ENCODE data around the gene DCTN3. TPM values are rescaled to one million over a fixed set of nuclear protein-coding genes. Genes with fewer than 3 reads are reported as not detected.

The DCTN3 gene
- total and polyA plus RNA-seq, 2 experiments from 2014 or later = 130 to 148 TPM

- Histone ChIP-seq H4K20me1 (ENCODE audit: insufficient read depth) (no peaks in the 10 kb centered on the region), H3K4me3 (no peak overlapping the region), H3K79me2 (ENCODE audit: insufficient read depth) (no peaks in the 10 kb centered on the region), H3K9ac (no peak overlapping the region), H3K27me3 (replicated peaks; ENCODE audit: insufficient read depth) (peaks cover 62% of the 10 kb centered on the region), H3K9me3 (ENCODE audit: low read depth) (no peaks in the 10 kb centered on the region), H3K27ac (no peak overlapping the region), H3K4me1 (ENCODE audit: insufficient read depth) (no peaks in the 10 kb centered on the region), H2AFZ (no peak overlapping the region), H3K9me2 (ENCODE audit: insufficient read depth) (no peaks in the 10 kb centered on the region), H3K4me2 (ENCODE audit: unreplicated experiment) (no peak overlapping the region), H3K36me3 (ENCODE audit: low read depth) (no peaks in the 10 kb centered on the region), H3F3A (ENCODE audit: insufficient read depth) (no peaks in the 10 kb centered on the region)
- TF ChIP-seq EZH2phosphoT487 (IDR thresholded peaks at IDR 0.05; ENCODE audit: insufficient read depth, low read depth) (no peak), EZH2 (IDR thresholded peaks at IDR 0.05; ENCODE audit: insufficient read depth, poor library complexity, severe bottlenecking) (no peak)
- in situ Hi-C loops (cut with MboI) = no loop called here
- DNase-seq = no peak
- 64 to 69% methylated on average over 3 of the region's 3 CpGs for WGBS, 2 experiments (ENCODE audit: low coverage in 1 of 2, low lambda C conversion rate in 2 of 2, missing lambda C conversion rate in 2 of 2)
Observed at GRCh38 chr9:34581318-34581717, 39.0 kb downstream of the DCTN3 start.

GRCh38 chr9:34580358-34580757 lies 39.9 kb downstream of the DCTN3 start:
- Histone ChIP-seq H3K4me2 (ENCODE audit: unreplicated experiment) (no peak overlapping the region), H3K9ac (no peak overlapping the region), H3K27me3 (replicated peaks; ENCODE audit: insufficient read depth) (peaks cover 60% of the 10 kb centered on the region), H3K9me2 (ENCODE audit: insufficient read depth) (no peaks in the 10 kb centered on the region), H3K36me3 (ENCODE audit: low read depth) (no peaks in the 10 kb centered on the region), H3K9me3 (ENCODE audit: low read depth) (no peaks in the 10 kb centered on the region), H3K4me1 (ENCODE audit: insufficient read depth) (no peaks in the 10 kb centered on the region), H3K4me3 (no peak overlapping the region), H3K27ac (no peak overlapping the region), H3K79me2 (ENCODE audit: insufficient read depth) (no peaks in the 10 kb centered on the region), H3F3A (ENCODE audit: insufficient read depth) (no peaks in the 10 kb centered on the region), H4K20me1 (ENCODE audit: insufficient read depth) (no peaks in the 10 kb centered on the region), H2AFZ (no peak overlapping the region)
- 85 to 86% methylated on average over 8 of the region's 8 CpGs for WGBS, 2 experiments (ENCODE audit: low coverage in 1 of 2, low lambda C conversion rate in 2 of 2, missing lambda C conversion rate in 2 of 2)
- TF ChIP-seq EZH2phosphoT487 (IDR thresholded peaks at IDR 0.05; ENCODE audit: insufficient read depth, low read depth) (no peak), EZH2 (IDR thresholded peaks at IDR 0.05; ENCODE audit: insufficient read depth, poor library complexity, severe bottlenecking) (no peak)
- in situ Hi-C loops (cut with MboI) = no loop called here
- no peak for DNase-seq

- no peak overlapping the region for H3K4me2 ChIP-seq (ENCODE audit: unreplicated experiment)
- 90 to 91% methylated on average over 5 of the region's 5 CpGs for WGBS, 2 experiments (ENCODE audit: low coverage in 1 of 2, low lambda C conversion rate in 2 of 2, missing lambda C conversion rate in 2 of 2)
- H3K36me3 ChIP-seq (ENCODE audit: low read depth) = no peaks in the 10 kb centered on the region
- H3K27ac ChIP-seq = no peak overlapping the region
- peaks cover 55% of the 10 kb centered on the region for H3K27me3 ChIP-seq (replicated peaks; ENCODE audit: insufficient read depth)
- no peak overlapping the region for H3K9ac ChIP-seq
- in situ Hi-C loops (cut with MboI) = no loop called here
- H3K4me1 ChIP-seq (ENCODE audit: insufficient read depth) = no peaks in the 10 kb centered on the region
- DNase-seq = no peak
- no peaks in the 10 kb centered on the region for H3K79me2 ChIP-seq (ENCODE audit: insufficient read depth)
- no peak overlapping the region for H3K4me3 ChIP-seq
- no peak for TF ChIP-seq EZH2phosphoT487 (IDR thresholded peaks at IDR 0.05; ENCODE audit: insufficient read depth, low read depth)
- no peak for TF ChIP-seq EZH2 (IDR thresholded peaks at IDR 0.05; ENCODE audit: insufficient read depth, poor library complexity, severe bottlenecking)
- H3F3A ChIP-seq (ENCODE audit: insufficient read depth) = no peaks in the 10 kb centered on the region
- H3K9me3 ChIP-seq (ENCODE audit: low read depth) = no peaks in the 10 kb centered on the region
- no peak overlapping the region for H2AFZ ChIP-seq
- H4K20me1 ChIP-seq (ENCODE audit: insufficient read depth) = no peaks in the 10 kb centered on the region
- no peaks in the 10 kb centered on the region for H3K9me2 ChIP-seq (ENCODE audit: insufficient read depth)
Observed at GRCh38 chr9:34579808-34580163, 40.5 kb downstream of the DCTN3 start.

- no peaks in the 10 kb centered on the region for H3K4me1 ChIP-seq (ENCODE audit: insufficient read depth)
- WGBS, 2 experiments (ENCODE audit: low coverage in 1 of 2, low lambda C conversion rate in 2 of 2, missing lambda C conversion rate in 2 of 2) = 66 to 77% methylated on average over 6 to 17 of the region's 17 CpGs
Observed at GRCh38 chr9:34579104-34579807, 41.0 kb downstream of the DCTN3 start.

More at GRCh38 chr9:34579104-34579807, 41.0 kb downstream of the DCTN3 start:
- Histone ChIP-seq H4K20me1 (ENCODE audit: insufficient read depth) (no peaks in the 10 kb centered on the region), H3F3A (ENCODE audit: insufficient read depth) (no peaks in the 10 kb centered on the region), H3K4me2 (ENCODE audit: unreplicated experiment) (no peak overlapping the region), H3K4me3 (no peak overlapping the region), H3K79me2 (ENCODE audit: insufficient read depth) (no peaks in the 10 kb centered on the region), H3K27me3 (replicated peaks; ENCODE audit: insufficient read depth) (peaks cover 50% of the 10 kb centered on the region), H3K9me3 (ENCODE audit: low read depth) (no peaks in the 10 kb centered on the region), H3K27ac (no peak overlapping the region), H3K9ac (no peak overlapping the region), H2AFZ (no peak overlapping the region), H3K9me2 (ENCODE audit: insufficient read depth) (no peaks in the 10 kb centered on the region), H3K36me3 (ENCODE audit: low read depth) (no peaks in the 10 kb centered on the region)
- DNase-seq = no peak
- in situ Hi-C loops (cut with MboI) = no loop called here
- TF ChIP-seq EZH2phosphoT487 (IDR thresholded peaks at IDR 0.05; ENCODE audit: insufficient read depth, low read depth) (no peak), EZH2 (IDR thresholded peaks at IDR 0.05; ENCODE audit: insufficient read depth, poor library complexity, severe bottlenecking) (no peak)

Data from GM23248 (cell line).